Astrocyte (in vitro differentiated cells and primary cell): ENCODE measurements around the gene CREB5. TPM values are rescaled to one million over a fixed set of nuclear protein-coding genes. Genes with fewer than 3 reads are reported as not detected.
A peak's percentile ranks its signal among the peaks of the same experiment; 100 is the strongest.
"Not testable (repeated sequence)": the region's sequence is repeated elsewhere in the genome, so short reads cannot be mapped to it uniquely, and the experiment has no call there.

ENCODE experiments used
- DNase-seq: peaks from one replicate; pipeline ENCODE4 v3.0.0-alpha.2; 2010; ENCODE audit warnings: low read depth
- FAIRE-seq: peaks from 2 replicates; lab custom pipeline; 2011; peaks lifted over from hg19 to GRCh38; lab: Jason Lieb, UNC
- H2AFZ ChIP-seq: 2 replicates; pipeline ENCODE4 v1.6.0; 2012; ENCODE audit warnings: low read depth, low read length, inconsistent platforms
- H3K27ac ChIP-seq: 2 replicates; pipeline ENCODE4 v1.5.1; 2011; ENCODE audit warnings: low read depth, low read length, inconsistent platforms
- H3K27me3 ChIP-seq: 2 replicates; pipeline ENCODE4 v1.6.0; 2011; ENCODE audit warnings: low read length, inconsistent platforms; ENCODE audit not compliant: insufficient read depth
- H3K36me3 ChIP-seq: 2 replicates; pipeline ENCODE4 v1.5.1; 2011; ENCODE audit warnings: low read length, inconsistent platforms; ENCODE audit not compliant: insufficient read depth
- H3K4me1 ChIP-seq: 2 replicates; pipeline ENCODE4 v1.5.1; 2011; ENCODE audit warnings: low read length, inconsistent platforms; ENCODE audit not compliant: insufficient read depth
- H3K4me2 ChIP-seq: 2 replicates; pipeline ENCODE4 v1.6.0; 2012; ENCODE audit warnings: low read length, inconsistent platforms
- H3K4me3 ChIP-seq: 2 replicates; pipeline ENCODE4 v1.5.1; 2011; ENCODE audit warnings: low read depth, mild to moderate bottlenecking, low read length, inconsistent platforms; ENCODE audit not compliant: insufficient read depth
- H3K79me2 ChIP-seq: 2 replicates; pipeline ENCODE4 v1.6.0; 2012; ENCODE audit warnings: mild to moderate bottlenecking, low read length, inconsistent platforms; ENCODE audit not compliant: insufficient read depth
- H3K9ac ChIP-seq: 2 replicates; pipeline ENCODE4 v1.6.0; 2012; ENCODE audit warnings: mild to moderate bottlenecking, low read length, inconsistent platforms
- H3K9me3 ChIP-seq: 2 replicates; pipeline ENCODE4 v1.5.1; 2012; ENCODE audit warnings: low read depth, mild to moderate bottlenecking, low read length, inconsistent platforms; ENCODE audit not compliant: insufficient read depth
- H4K20me1 ChIP-seq: 2 replicates; pipeline ENCODE4 v1.6.0; 2012; ENCODE audit warnings: low read length, inconsistent platforms; ENCODE audit not compliant: insufficient read depth
- H3K27ac Mint-ChIP-seq: one replicate; pipeline ENCODE4 v1.8.0; 2021; ENCODE audit warnings: mild to moderate bottlenecking, mixed read lengths; ENCODE audit not compliant: unreplicated experiment
- H3K27me3 Mint-ChIP-seq: one replicate; pipeline ENCODE4 v1.8.0; 2021; ENCODE audit warnings: low read depth, mixed read lengths; ENCODE audit not compliant: unreplicated experiment
- H3K36me3 Mint-ChIP-seq: one replicate; pipeline ENCODE4 v1.8.0; 2021; ENCODE audit warnings: low read depth, mixed read lengths; ENCODE audit not compliant: unreplicated experiment
- H3K4me1 Mint-ChIP-seq: one replicate; pipeline ENCODE4 v1.8.0; 2021; ENCODE audit warnings: low read depth, mixed read lengths; ENCODE audit not compliant: unreplicated experiment
- H3K4me3 Mint-ChIP-seq: one replicate; pipeline ENCODE4 v1.8.0; 2021; ENCODE audit warnings: mild to moderate bottlenecking, moderate library complexity, mixed read lengths; ENCODE audit not compliant: unreplicated experiment
- H3K9me3 Mint-ChIP-seq: one replicate; pipeline ENCODE4 v1.8.0; 2021; ENCODE audit warnings: mild to moderate bottlenecking, mixed read lengths; ENCODE audit not compliant: unreplicated experiment
- EZH2 ChIP-seq: IDR thresholded peaks from 2 replicates; pipeline ENCODE4 v1.6.1; 2012; ENCODE audit warnings: mild to moderate bottlenecking, low read length, inconsistent platforms; ENCODE audit not compliant: insufficient read depth
- total RNA-seq: library from RNA; stranded (reverse); gene quantifications from 2 replicates; pipeline ENCODE4 v1.2.1, GENCODE V29; 2021
- TF ChIP-seq, protein P1 (sequence below): IDR thresholded peaks from 2 replicates; pipeline ENCODE4 v1.5.1; 2011; ENCODE audit warnings: low read depth, mild to moderate bottlenecking, inconsistent platforms, low read length, moderate library complexity; ENCODE audit not compliant: insufficient read depth

Gene CREB5
- total RNA-seq, 1 donor from 2014 or later: 25.4 TPM

DNA sequence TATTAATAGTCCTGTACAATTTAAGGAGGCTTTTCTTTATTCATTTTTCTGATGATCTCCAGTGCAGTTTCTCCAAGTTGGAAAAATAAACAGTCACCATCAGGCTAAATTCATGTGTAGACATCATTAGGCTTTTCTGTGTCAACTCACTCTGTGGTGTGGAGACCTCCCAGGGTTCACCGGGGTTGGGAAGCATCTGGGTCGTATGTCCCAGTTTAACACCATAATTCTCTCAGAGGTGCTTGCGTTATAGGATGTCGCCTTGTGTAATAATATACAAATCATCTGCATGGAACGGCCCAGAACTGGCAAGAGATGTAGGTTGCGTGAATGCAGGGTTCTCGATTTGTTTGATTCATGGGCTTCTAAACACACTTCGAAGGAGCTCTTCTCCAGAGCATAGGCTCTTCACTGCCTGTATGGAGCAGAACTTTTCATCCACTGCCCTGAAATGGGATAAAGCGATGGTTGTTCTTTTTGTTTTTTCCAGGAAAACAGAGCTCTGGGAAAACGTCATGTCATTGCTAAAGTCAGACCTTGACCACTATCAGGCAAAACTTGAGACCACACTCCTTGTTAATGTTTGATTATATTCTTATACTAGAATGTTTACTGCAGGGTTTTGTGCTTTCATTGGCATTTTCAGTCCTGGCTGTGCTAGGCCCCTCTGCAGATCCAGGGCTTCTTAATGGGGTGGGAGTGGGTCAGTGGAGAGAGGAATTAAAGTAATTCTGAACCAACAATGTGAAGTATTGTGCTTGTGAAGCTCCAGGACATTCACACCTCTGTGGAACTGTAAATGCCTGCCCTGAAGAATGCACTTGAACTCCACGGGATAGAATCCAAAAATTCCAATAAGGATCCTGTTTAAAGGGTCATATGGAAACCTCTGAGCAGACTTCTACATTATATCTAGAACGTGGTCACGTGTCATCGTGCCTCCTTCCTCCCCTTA, 373.0 kb downstream of the CREB5 start:
- Histone ChIP-seq H3K9ac (no peak overlapping the region), H3K9me3 (no peaks in the 10 kb centered on the region), H3K79me2 (no peaks in the 10 kb centered on the region), H4K20me1 (peaks cover 3% of the 10 kb centered on the region), H3K4me1 (peaks cover 7% of the 10 kb centered on the region), H3K4me2 (peak overlapping the region; percentile 51), H3K27ac (no peak overlapping the region), H3K36me3 (no peaks in the 10 kb centered on the region), H3K4me3 (no peak overlapping the region), H2AFZ (no peak overlapping the region), H3K27me3 (no peaks in the 10 kb centered on the region)
- no peak for DNase-seq
- Mint-ChIP-seq H3K4me3 (no peak overlapping the region), H3K36me3 (peaks cover 9% of the 10 kb centered on the region), H3K9me3 (no peaks in the 10 kb centered on the region), H3K4me1 (peaks cover 33% of the 10 kb centered on the region), H3K27me3 (no peaks in the 10 kb centered on the region), H3K27ac (peak overlapping the region; percentile 84)
- FAIRE-seq: no peak
- TF ChIP-seq, protein P1, sequence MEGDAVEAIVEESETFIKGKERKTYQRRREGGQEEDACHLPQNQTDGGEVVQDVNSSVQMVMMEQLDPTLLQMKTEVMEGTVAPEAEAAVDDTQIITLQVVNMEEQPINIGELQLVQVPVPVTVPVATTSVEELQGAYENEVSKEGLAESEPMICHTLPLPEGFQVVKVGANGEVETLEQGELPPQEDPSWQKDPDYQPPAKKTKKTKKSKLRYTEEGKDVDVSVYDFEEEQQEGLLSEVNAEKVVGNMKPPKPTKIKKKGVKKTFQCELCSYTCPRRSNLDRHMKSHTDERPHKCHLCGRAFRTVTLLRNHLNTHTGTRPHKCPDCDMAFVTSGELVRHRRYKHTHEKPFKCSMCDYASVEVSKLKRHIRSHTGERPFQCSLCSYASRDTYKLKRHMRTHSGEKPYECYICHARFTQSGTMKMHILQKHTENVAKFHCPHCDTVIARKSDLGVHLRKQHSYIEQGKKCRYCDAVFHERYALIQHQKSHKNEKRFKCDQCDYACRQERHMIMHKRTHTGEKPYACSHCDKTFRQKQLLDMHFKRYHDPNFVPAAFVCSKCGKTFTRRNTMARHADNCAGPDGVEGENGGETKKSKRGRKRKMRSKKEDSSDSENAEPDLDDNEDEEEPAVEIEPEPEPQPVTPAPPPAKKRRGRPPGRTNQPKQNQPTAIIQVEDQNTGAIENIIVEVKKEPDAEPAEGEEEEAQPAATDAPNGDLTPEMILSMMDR: no peak
- no peak for TF ChIP-seq EZH2

DNA sequence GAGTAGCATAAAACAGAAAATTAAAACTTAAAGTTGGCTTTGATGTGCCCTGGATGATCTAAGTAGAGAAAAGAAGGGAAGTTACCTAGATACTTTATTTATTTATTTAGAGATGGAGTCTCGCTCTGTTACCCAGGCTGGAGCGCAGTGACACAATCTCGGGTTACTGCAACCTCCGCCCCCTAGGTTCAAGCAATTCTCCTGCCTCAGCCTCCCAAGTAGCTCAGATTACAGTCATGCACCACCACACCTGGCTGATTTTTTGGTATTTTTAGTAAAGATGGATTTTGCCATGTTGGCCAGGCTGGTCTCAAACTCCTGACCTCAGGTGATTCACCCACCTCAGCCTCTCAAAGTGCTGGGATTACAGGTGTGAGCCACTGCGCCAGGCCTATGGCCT, 373.8 kb downstream of the CREB5 start:
- H3K27me3 ChIP-seq, H3K79me2 ChIP-seq, H2AFZ ChIP-seq, H3K9me3 Mint-ChIP-seq, H3K27ac ChIP-seq, H3K4me3 ChIP-seq, H3K9ac ChIP-seq, DNase-seq, H3K4me1 ChIP-seq, H3K9me3 ChIP-seq, FAIRE-seq, H3K4me3 Mint-ChIP-seq, H3K36me3 Mint-ChIP-seq, H4K20me1 ChIP-seq, H3K36me3 ChIP-seq, H3K27me3 Mint-ChIP-seq, H3K4me2 ChIP-seq: not testable (repeated sequence)
- Mint-ChIP-seq H3K27ac (peak overlapping the region; percentile 84), H3K4me1 (peaks cover 33% of the 10 kb centered on the region)

DNA sequence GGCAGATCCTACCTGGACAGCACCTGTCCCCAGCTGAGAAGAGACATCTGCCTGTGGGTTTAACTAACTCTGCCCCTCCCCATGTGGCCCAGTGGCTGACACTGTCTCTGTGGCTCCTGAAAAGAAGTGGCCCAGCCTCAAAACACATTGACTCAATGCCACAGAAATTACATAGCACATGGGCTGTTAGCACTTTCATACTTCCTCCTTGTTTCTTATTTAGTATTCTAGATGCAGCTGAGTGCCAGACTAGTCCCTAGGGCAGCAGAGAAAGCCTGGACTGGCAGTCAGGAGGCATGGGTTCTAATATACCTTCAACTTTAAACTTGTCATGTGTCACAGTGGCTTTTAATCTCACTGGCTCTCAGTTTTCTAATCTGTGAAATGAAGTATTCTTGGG, 374.8 kb downstream of the CREB5 start:
- peaks cover 26% of the 10 kb centered on the region for H3K4me1 Mint-ChIP-seq
- no peaks in the 10 kb centered on the region for H3K27me3 ChIP-seq
- H3K9ac ChIP-seq: no peak overlapping the region
- no peak overlapping the region for H2AFZ ChIP-seq
- no peak for FAIRE-seq
- no peak overlapping the region for H3K4me3 ChIP-seq
- H3K4me2 ChIP-seq: no peak overlapping the region
- no peaks in the 10 kb centered on the region for H3K9me3 Mint-ChIP-seq
- H3K4me1 ChIP-seq: peaks cover 7% of the 10 kb centered on the region
- no peaks in the 10 kb centered on the region for H4K20me1 ChIP-seq
- peak overlapping the region; percentile 40 for H3K4me3 Mint-ChIP-seq
- peaks cover 9% of the 10 kb centered on the region for H3K36me3 Mint-ChIP-seq
- H3K27ac Mint-ChIP-seq: no peak overlapping the region
- H3K79me2 ChIP-seq: no peaks in the 10 kb centered on the region
- TF ChIP-seq, protein P1: no peak
- TF ChIP-seq EZH2: no peak
- no peak for DNase-seq
- H3K27ac ChIP-seq: no peak overlapping the region
- no peaks in the 10 kb centered on the region for H3K36me3 ChIP-seq
- H3K9me3 ChIP-seq: no peaks in the 10 kb centered on the region
- no peaks in the 10 kb centered on the region for H3K27me3 Mint-ChIP-seq
